ENCODE data around the gene RETN. TPM values are rescaled to one million over a fixed set of nuclear protein-coding genes. Genes with fewer than 3 reads are reported as not detected.

The RETN gene
- total and polyA plus RNA-seq, 2 experiments from 2014 or later = not detected

- Histone ChIP-seq H3K9me2 (ENCODE audit: insufficient read depth) (no peaks in the 10 kb centered on the region), H3K36me3 (ENCODE audit: insufficient read depth) (no peaks in the 10 kb centered on the region), H3K4me3 (no peak overlapping the region; the same call in 1 of the 2 replicates), H3F3A (replicated peaks; ENCODE audit: low read depth) (no peaks in the 10 kb centered on the region), H3K79me2 (replicated peaks; ENCODE audit: insufficient read depth) (no peaks in the 10 kb centered on the region), H3K27me3 (ENCODE audit: insufficient read depth) (peaks cover 35% of the 10 kb centered on the region), H3K27ac (ENCODE audit: low read depth) (no peak overlapping the region), H4K20me1 (replicated peaks; ENCODE audit: insufficient read depth) (no peaks in the 10 kb centered on the region), H2AFZ (peak overlapping the region; percentile 21; the same call in 1 of the 2 replicates), H3K4me2 (no peak overlapping the region), H3K4me1 (ENCODE audit: insufficient read depth) (no peaks in the 10 kb centered on the region; the same call in 1 of the 2 replicates)
- H3K36me3 Mint-ChIP-seq (ENCODE audit: low read depth) = no peaks in the 10 kb centered on the region
- DNase-seq (ENCODE audit: low spot score) (peak; percentile 87), ATAC-seq (peak; percentile 86)
- TF ChIP-seq CREB1 (CRISPR knock-in tag; IDR thresholded peaks at IDR 0.05; ENCODE audit: low read depth) (no peak), JUNB (IDR thresholded peaks at IDR 0.05; ENCODE audit: unreplicated experiment) (no peak), ZNF114 (CRISPR knock-in tag; IDR thresholded peaks at IDR 0.05) (no peak), NANOG (IDR thresholded peaks at IDR 0.05; ENCODE audit: borderline replicate concordance) (no peak), EZH2 (IDR thresholded peaks at IDR 0.05; ENCODE audit: low read depth, unreplicated experiment) (no peak), REST (IDR thresholded peaks at IDR 0.05; ENCODE audit: unreplicated experiment) (no peak), ZNF462 (CRISPR knock-in tag; IDR thresholded peaks at IDR 0.05) (no peak), STAT1 (IDR thresholded peaks at IDR 0.05; ENCODE audit: unreplicated experiment) (no peak), ETS1 (IDR thresholded peaks at IDR 0.05) (no peak), EZH2phosphoT487 (IDR thresholded peaks at IDR 0.05; ENCODE audit: unreplicated experiment) (no peak), ZNF331 (CRISPR knock-in tag; IDR thresholded peaks at IDR 0.05; ENCODE audit: low read depth) (no peak), CTCF (conservative IDR thresholded peaks at IDR 0.05; ENCODE audit: low read depth in 2 of 2) (no peak), POLR2AphosphoS5 (IDR thresholded peaks at IDR 0.05; ENCODE audit: low read depth) (no peak)
- H3K27ac Mint-ChIP-seq = no peak overlapping the region
- peaks cover 6% of the 10 kb centered on the region for H3K9me3 Mint-ChIP-seq
- no peak overlapping the region; the same call in 2 of the 3 replicates for H3K4me3 Mint-ChIP-seq
- peaks cover 38% of the 10 kb centered on the region for H3K27me3 Mint-ChIP-seq (ENCODE audit: insufficient read depth, low read depth, poor library complexity)
- peaks cover 7% of the 10 kb centered on the region; the same call in 2 of the 3 replicates for H3K4me1 Mint-ChIP-seq
Observed at GRCh38 chr19:7674010-7675005, 5.5 kb downstream of the RETN start.
